GM18507 (cell line): ENCODE results near the gene HS3ST1.
A peak's percentile ranks its signal among the peaks of the same experiment; 100 is the strongest.

Experiments
- DNase-seq: peaks from one replicate; pipeline ENCODE4 v3.0.0; 2011; ENCODE audit warnings: low read depth; ENCODE audit not compliant: insufficient read length; ENCODE audit errors: extremely low spot score
- FAIRE-seq: peaks from 2 replicates; lab custom pipeline; 2011; peaks lifted over from hg19 to GRCh38; lab: Jason Lieb, UNC

Gene HS3ST1

DNA sequence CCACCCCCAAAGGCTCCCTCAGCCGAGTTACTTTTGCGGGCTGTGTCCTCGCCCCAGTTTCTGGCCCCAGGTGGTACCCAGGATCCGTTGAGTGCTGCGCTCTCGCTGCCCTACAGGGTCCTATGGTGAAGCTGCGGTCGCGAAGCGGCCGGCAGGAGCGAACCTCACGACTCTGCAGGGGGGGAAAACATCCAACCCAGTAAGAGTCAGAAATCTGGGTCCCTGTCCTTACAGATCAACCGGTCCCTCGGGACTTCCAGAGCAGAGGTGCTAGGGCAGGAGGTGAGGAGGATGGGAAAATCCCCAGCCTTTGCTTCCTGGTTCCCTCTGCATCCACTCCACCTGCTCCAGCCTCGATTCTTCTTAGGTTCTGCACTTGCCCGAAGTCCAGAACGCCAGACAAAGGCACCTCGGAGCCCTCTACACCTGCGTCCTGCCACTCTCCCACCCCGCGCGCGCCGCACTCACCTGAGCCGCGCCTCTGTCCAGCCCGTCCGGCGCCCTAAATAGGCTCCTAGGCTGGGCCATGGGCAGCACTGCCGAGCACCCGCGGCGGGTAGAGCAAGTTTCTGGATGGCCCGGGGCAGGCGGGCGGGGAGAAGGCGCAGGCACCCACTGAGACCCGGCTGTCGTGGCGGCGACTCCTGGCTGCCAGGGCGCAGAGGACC is at the start of gene HS3ST1:
HS3ST1 (minus strand) TSS at position 664 of the 668 bp plus-strand sequence. CDS start 28,889 bp downstream, outside the sequence.
- DNase-seq (no peak), FAIRE-seq (peak; percentile 12)

DNA sequence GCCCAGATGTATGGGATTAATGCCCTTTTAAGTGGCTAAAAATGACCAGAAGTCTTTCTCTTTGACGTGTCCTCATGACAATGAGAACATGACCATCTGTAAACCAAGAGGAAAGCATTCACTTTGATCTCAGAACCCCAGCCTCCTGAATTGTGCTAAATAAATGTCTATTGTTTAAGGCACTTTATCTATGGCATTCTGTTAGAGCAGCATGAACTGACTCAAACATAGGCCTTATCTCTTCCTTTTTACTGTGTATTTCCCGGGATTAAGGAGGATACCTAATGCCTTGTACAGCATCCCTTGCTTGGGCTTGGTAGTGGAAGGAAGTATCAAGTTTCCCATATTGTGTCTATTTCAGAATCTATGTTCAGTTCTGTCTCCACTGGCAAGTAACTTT is 47.2 kb upstream of the HS3ST1 start:
- FAIRE-seq, result no peak

GRCh38 chr4:11474146-11474545 is 45.5 kb upstream of the HS3ST1 start:
- no peak for FAIRE-seq
- DNase-seq, result no peak

More for the DNA sequence above, 47.2 kb upstream of the HS3ST1 start:
- no peak for DNase-seq

- FAIRE-seq, result no peak
- no peak for DNase-seq
These were observed 43.8 kb upstream of the HS3ST1 start for GRCh38 chr4:11472535-11472934.

DNA sequence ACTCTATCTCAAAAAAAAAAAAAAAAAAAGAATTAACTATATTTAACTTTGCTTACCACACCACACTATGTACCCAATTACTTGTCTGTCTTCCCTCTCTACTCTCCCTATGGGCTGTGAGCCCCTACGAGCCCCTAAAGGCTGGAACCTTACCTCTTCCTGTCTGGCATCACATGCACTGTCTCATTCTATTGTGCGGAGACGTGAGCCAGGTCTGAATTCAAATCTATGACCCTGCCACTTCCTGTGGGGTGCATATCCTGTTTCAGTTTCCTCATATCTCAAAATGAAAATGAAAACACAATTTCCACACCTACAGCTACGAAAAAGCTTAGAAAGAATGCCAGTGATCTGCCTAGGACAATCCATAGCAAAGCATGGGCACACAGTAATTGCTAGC is 42.9 kb upstream of the HS3ST1 start:
- FAIRE-seq (peak; percentile 89), DNase-seq (peak; percentile 8)

- no peak for DNase-seq
- no peak for FAIRE-seq
These were observed 42.4 kb upstream of the HS3ST1 start for GRCh38 chr4:11471046-11471441.

- DNase-seq (no peak), FAIRE-seq (no peak)
These were observed 41.8 kb upstream of the HS3ST1 start for GRCh38 chr4:11470438-11471045.

GRCh38 chr4:11469650-11470437 is 41.1 kb upstream of the HS3ST1 start:
- FAIRE-seq (peak; percentile 87), DNase-seq (no peak)

DNA sequence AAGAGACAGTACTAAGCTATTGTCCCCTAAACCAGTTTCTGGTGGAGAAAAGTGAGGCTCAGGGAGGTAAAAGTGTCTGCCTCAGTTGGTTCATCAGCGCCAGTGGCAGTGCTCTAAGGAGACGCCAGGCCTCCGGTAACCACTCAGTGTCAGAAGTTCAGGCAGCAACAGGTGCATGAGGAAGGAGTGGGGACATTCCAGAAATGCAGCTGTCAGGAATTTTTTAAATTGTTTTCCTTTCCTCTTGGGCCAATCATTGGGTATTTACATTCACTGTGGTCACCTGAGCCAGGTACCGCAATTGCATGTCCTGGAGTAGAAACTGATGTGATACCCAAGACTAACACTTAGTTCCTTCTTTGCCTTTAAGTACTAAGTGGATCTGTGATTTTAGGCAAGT is 40.2 kb upstream of the HS3ST1 start:
- no peak for FAIRE-seq
- DNase-seq, result no peak

- FAIRE-seq, result no peak
- DNase-seq, result no peak
These were observed 39.2 kb upstream of the HS3ST1 start for GRCh38 chr4:11467931-11468330.

GRCh38 chr4:11463707-11464106 is 35.0 kb upstream of the HS3ST1 start:
- DNase-seq, result no peak
- FAIRE-seq, result no peak

DNA sequence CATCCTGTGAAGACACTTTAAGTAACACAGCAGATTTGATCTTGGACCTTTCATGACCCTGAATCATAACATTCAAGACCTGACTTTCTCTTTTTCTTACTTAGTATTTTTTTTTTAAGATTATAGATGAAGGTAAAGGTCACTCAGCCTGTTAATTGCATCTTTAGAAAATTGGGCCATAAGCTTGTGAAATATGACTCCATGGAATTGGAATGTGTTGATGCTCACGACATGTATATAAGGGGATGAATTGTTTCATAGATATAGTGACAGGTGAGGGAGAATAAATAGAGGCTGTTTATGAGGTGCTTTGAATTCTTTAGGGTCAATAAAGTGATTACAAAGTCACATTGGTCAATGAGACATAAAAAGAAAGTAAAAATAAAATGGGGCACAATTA is 27.7 kb upstream of the HS3ST1 start:
- DNase-seq (no peak), FAIRE-seq (no peak)

- DNase-seq, result no peak
- no peak for FAIRE-seq
These were observed 26.6 kb upstream of the HS3ST1 start for GRCh38 chr4:11455201-11455835.

GRCh38 chr4:11451716-11452115 is 23.0 kb upstream of the HS3ST1 start:
- no peak for DNase-seq
- no peak for FAIRE-seq

DNA sequence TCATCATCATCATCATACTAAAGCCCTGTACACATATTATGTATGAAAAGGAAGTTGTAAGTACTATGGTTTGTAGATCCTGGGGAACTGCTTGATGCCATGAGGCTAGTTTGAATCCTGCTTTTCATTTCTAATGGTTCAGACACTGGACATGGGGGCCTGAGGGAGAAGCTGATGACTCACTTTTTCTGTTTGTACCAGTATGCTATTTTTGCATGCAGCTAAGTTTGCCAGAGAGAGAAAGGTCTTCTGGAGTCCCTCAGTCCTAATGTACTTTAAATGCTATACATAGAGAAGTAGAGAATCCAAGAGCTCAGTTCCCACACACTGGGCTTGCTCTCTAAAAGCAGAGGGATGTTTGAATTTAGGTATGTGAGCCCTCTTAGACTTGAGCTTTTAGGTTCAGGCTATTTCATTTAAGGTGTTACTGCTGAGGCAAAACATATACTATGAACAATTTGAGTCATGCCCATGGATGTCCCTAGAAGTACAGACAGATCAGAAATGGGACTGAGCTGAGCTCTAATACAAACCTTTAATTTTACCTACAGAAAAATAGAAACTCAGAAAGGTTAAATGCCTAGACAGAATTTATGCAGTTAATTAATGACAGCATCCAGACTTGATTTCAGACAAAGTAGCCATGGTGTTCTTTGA is 17.6 kb upstream of the HS3ST1 start:
- DNase-seq (no peak), FAIRE-seq (no peak)

DNA sequence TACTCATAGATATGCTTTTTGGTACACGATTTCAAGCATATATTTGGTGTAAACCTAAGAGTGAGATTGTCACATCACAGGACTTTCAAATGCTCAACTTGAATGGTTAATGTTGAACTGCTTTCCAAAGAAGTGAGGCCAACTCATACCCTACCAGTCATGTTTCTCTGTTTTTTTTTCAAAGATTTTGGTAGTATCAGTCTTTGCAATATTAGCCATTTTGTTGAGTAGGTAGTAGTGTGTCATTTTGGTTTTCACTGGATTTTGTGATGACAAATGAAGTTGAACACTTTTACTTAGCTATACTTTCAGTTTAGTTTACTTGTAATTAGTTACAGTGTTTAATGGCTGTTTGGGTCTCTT is 12.5 kb upstream of the HS3ST1 start:
- no peak for FAIRE-seq
- no peak for DNase-seq

DNA sequence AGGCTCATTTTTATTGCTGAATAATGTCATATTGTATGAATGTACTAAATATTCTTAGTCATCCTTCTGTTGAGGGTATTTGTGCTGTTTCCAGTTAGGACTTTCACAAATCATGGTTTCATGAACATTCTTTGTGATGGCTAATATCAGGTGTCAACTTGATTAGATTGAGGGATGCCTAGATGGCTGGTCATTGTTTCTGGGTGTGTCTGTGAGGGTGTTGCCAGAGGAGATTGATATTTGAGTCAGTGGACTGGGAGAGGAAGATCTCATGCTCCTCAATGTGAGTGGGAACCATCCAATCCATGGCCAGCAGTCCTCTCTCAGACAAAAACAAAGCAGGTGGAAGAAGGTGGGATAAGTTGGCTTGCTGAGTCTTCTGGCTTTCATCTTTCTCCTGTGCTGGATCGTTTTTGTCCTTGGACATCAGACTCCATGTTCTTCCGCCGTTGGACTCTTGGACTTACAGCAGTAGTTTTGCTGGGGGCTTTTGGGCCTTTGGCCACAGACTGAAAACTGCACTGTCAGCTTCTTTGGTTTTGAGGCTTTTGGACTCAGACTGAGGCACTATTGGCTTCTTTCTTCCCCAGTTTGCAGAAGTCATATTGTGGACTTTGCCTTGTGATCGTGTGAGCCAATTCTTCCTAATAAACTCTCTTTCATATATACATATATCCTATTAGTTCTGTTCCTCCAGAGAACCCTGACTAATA is 11.9 kb upstream of the HS3ST1 start:
- DNase-seq, result no peak

GRCh38 chr4:11439836-11440235 is 11.1 kb upstream of the HS3ST1 start:
- no peak for DNase-seq
- no peak for FAIRE-seq

More for the DNA sequence above, 11.9 kb upstream of the HS3ST1 start:
- no peak for FAIRE-seq

DNA sequence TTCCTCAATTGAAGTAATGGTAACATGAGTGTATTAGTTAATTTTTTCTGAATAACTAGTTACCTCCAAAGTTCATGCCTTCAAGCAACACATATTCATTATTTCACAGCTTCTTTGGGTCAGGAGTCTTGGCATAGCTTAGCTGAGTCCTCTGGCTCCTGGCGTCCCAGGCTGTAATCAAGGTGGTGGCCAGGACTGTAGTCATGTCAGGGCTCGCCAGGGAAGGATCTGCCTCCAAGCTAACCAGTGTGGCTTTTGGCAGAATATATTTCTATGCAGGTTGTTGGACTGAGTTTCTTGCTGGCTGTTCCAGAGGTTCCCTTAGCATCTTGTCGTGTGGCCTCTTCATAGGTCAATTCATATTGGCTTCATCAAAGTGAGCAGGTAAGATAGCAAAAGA is 10.0 kb upstream of the HS3ST1 start:
- FAIRE-seq, result no peak
- no peak for DNase-seq
